HEK293T (cell line): Measurements from ENCODE around the gene THAP11.

Experiments used
- BHLHE40 ChIP-seq: fragments of 450-650 bp; IDR thresholded peaks from 2 replicates; pipeline ENCODE4 v1.6.1; 2016; ENCODE audit warnings: mild to moderate bottlenecking, moderate library complexity, borderline replicate concordance
- CTBP1 ChIP-seq: fragments of 450-650 bp; IDR thresholded peaks from 2 replicates; pipeline ENCODE4 v1.6.1; 2016; ENCODE audit warnings: borderline replicate concordance
- FOXA1 ChIP-seq: fragments of 450-650 bp; IDR thresholded peaks from 2 replicates; pipeline ENCODE4 v1.6.1; 2016; ENCODE audit warnings: mild to moderate bottlenecking
- FOXM1 ChIP-seq: fragments of 450-650 bp; IDR thresholded peaks from 2 replicates; pipeline ENCODE4 v1.6.1; 2017; ENCODE audit warnings: mild to moderate bottlenecking, borderline replicate concordance
- HDGF ChIP-seq: fragments of 450-650 bp; IDR thresholded peaks from 2 replicates; pipeline ENCODE4 v1.6.1; 2017; ENCODE audit warnings: antibody characterized with exemption, borderline replicate concordance
- LEF1 ChIP-seq: fragments of 450-650 bp; IDR thresholded peaks from 2 replicates; pipeline ENCODE4 v1.6.1; 2017; ENCODE audit warnings: mild to moderate bottlenecking, borderline replicate concordance
- NFRKB ChIP-seq: fragments of 450-650 bp; IDR thresholded peaks from 2 replicates; pipeline ENCODE4 v1.6.1; 2016; ENCODE audit warnings: mild to moderate bottlenecking, moderate library complexity
- PKNOX1 ChIP-seq: fragments of 450-650 bp; IDR thresholded peaks from 2 replicates; pipeline ENCODE4 v1.6.1; 2016
- SP1 ChIP-seq: fragments of 450-650 bp; IDR thresholded peaks from 2 replicates; pipeline ENCODE4 v1.6.1; 2017
- SUZ12 ChIP-seq: fragments of 450-650 bp; IDR thresholded peaks from 2 replicates; pipeline ENCODE4 v1.6.1; 2016; ENCODE audit warnings: mild to moderate bottlenecking
- ZNF384 ChIP-seq: fragments of 450-650 bp; IDR thresholded peaks from 2 replicates; pipeline ENCODE4 v1.6.1; 2016

DNA sequence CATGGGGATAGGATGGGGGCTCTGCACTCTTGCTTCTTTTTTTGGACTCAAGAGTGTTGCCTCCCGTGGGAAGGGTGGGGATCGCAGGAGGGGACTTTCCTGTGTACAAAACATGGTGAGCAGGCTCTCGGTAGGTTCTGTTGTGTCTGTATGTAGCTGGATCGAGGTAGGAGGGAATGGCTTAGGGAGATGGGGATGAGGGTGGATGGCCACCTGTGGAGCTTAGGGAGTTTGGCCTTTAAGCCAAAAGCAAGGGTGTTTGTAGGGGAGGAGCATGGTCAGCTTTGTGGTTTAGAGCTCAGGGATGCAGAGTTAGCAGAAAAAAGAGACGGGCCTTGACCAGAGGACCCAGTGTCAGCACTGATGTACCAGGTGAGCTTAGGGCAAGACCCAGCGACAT, 19.8 kb downstream of the THAP11 start:
- TF ChIP-seq HDGF: no peak
- no peak for TF ChIP-seq ZNF384
- no peak for TF ChIP-seq LEF1
- TF ChIP-seq BHLHE40: no peak
- TF ChIP-seq FOXA1: no peak
- no peak for TF ChIP-seq SUZ12
- no peak for TF ChIP-seq CTBP1
- no peak for TF ChIP-seq PKNOX1
- TF ChIP-seq NFRKB: no peak
- TF ChIP-seq FOXM1: no peak
- TF ChIP-seq SP1: no peak
